ENCODE measurements around the gene CCL13.

The CCL13 gene

GRCh38 chr17:34349751-34350150 lies 6.5 kb upstream of the CCL13 start:
- TF ChIP-seq CTCF (IDR thresholded peaks at IDR 0.05; ENCODE audit: low read depth, low read length): no peak
- no peak for DNase-seq (ENCODE audit: extremely low read depth, low read depth)

- no peak for TF ChIP-seq CTCF (IDR thresholded peaks at IDR 0.05; ENCODE audit: low read depth, low read length)
- no peak for DNase-seq (ENCODE audit: extremely low read depth, low read depth)
Observed at GRCh38 chr17:34351096-34351495, 5.2 kb upstream of the CCL13 start.

GRCh38 chr17:34352191-34352590 lies 4.1 kb upstream of the CCL13 start:
- no peak for DNase-seq (ENCODE audit: extremely low read depth, low read depth)
- TF ChIP-seq CTCF (IDR thresholded peaks at IDR 0.05; ENCODE audit: low read depth, low read length): no peak

GRCh38 chr17:34354637-34355036 lies 1.6 kb upstream of the CCL13 start:
- no peak for TF ChIP-seq CTCF (IDR thresholded peaks at IDR 0.05; ENCODE audit: low read depth, low read length)
- peak; percentile 29 for DNase-seq (ENCODE audit: extremely low read depth, low read depth)

GRCh38 chr17:34357398-34357797 lies 1.1 kb downstream of the CCL13 start:
- no peak for DNase-seq (ENCODE audit: extremely low read depth, low read depth)
- no peak for TF ChIP-seq CTCF (IDR thresholded peaks at IDR 0.05; ENCODE audit: low read depth, low read length)

GRCh38 chr17:34358631-34359030 lies 2.4 kb downstream of the CCL13 start:
- no peak for TF ChIP-seq CTCF (IDR thresholded peaks at IDR 0.05; ENCODE audit: low read depth, low read length)
- DNase-seq (ENCODE audit: extremely low read depth, low read depth): no peak

GRCh38 chr17:34360601-34361270 lies 4.5 kb downstream of the CCL13 start:
- no peak for TF ChIP-seq CTCF (IDR thresholded peaks at IDR 0.05; ENCODE audit: low read depth, low read length)
- no peak for DNase-seq (ENCODE audit: extremely low read depth, low read depth)
